Osteocyte (in vitro differentiated cells): ENCODE results near the gene DENND6A. TPM values are rescaled to one million over a fixed set of nuclear protein-coding genes. Genes with fewer than 3 reads are reported as not detected.

Source experiments
- DNase-seq: peaks from one replicate; pipeline ENCODE4 v3.0.0; 2021; ENCODE audit warnings: mixed read lengths; ENCODE audit not compliant: unreplicated experiment; ENCODE audit errors: extremely low spot score
- H3K27ac Mint-ChIP-seq: one replicate; pipeline ENCODE4 v1.8.0; 2021; ENCODE audit warnings: mild to moderate bottlenecking, mixed read lengths; ENCODE audit not compliant: unreplicated experiment
- H3K27me3 Mint-ChIP-seq: one replicate; pipeline ENCODE4 v1.8.0; 2021; ENCODE audit warnings: mixed read lengths; ENCODE audit not compliant: unreplicated experiment
- H3K36me3 Mint-ChIP-seq: one replicate; pipeline ENCODE4 v1.8.0; 2021; ENCODE audit warnings: mixed read lengths; ENCODE audit not compliant: unreplicated experiment
- H3K4me1 Mint-ChIP-seq: one replicate; pipeline ENCODE4 v1.8.0; 2021; ENCODE audit warnings: mixed read lengths; ENCODE audit not compliant: unreplicated experiment
- H3K4me3 Mint-ChIP-seq: one replicate; pipeline ENCODE4 v1.8.0; 2021; ENCODE audit warnings: mild to moderate bottlenecking, moderate library complexity, mixed read lengths; ENCODE audit not compliant: unreplicated experiment
- H3K9me3 Mint-ChIP-seq: one replicate; pipeline ENCODE4 v1.8.0; 2021; ENCODE audit warnings: mixed read lengths; ENCODE audit not compliant: unreplicated experiment
- total RNA-seq: library from RNA; stranded (reverse); gene quantifications from 2 replicates; pipeline ENCODE4 v1.2.1, GENCODE V29; 2021
- TF ChIP-seq, protein P1 (sequence below): fragments of 200-600 bp; sonication (generic); IDR thresholded peaks from 2 replicates; pipeline ENCODE4 v1.5.0; 2021; ENCODE audit warnings: antibody characterized with exemption, mild to moderate bottlenecking, moderate library complexity

The DENND6A gene
- total RNA-seq, 1 donor from 2014 or later = 26.2 TPM

DNA sequence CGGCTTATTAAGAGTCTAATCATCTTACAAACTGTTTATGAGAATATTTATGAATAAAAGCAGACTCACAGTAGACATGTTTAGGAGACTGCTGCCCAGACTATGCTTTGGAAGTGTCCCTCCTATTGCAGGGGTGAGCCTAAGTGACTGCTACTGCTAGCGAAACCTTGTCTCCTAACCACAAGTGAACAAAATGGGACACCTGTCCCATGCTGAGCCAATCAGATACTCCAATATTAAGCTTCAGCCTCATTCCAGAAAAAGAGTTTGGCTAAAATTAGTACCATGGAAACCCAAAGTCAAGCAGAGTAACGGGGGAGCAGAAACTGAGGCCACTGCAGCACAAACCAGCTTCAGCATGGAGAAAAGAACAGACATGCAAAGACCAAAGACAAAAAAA is 4.6 kb downstream of the DENND6A start:
- Mint-ChIP-seq H3K36me3 (peaks cover 4% of the 10 kb centered on the region), H3K27me3 (no peaks in the 10 kb centered on the region), H3K4me3 (no peak overlapping the region), H3K27ac (no peak overlapping the region), H3K4me1 (peaks cover 34% of the 10 kb centered on the region), H3K9me3 (no peaks in the 10 kb centered on the region)
- TF ChIP-seq, protein P1, sequence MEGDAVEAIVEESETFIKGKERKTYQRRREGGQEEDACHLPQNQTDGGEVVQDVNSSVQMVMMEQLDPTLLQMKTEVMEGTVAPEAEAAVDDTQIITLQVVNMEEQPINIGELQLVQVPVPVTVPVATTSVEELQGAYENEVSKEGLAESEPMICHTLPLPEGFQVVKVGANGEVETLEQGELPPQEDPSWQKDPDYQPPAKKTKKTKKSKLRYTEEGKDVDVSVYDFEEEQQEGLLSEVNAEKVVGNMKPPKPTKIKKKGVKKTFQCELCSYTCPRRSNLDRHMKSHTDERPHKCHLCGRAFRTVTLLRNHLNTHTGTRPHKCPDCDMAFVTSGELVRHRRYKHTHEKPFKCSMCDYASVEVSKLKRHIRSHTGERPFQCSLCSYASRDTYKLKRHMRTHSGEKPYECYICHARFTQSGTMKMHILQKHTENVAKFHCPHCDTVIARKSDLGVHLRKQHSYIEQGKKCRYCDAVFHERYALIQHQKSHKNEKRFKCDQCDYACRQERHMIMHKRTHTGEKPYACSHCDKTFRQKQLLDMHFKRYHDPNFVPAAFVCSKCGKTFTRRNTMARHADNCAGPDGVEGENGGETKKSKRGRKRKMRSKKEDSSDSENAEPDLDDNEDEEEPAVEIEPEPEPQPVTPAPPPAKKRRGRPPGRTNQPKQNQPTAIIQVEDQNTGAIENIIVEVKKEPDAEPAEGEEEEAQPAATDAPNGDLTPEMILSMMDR = no peak
- DNase-seq = no peak

DNA sequence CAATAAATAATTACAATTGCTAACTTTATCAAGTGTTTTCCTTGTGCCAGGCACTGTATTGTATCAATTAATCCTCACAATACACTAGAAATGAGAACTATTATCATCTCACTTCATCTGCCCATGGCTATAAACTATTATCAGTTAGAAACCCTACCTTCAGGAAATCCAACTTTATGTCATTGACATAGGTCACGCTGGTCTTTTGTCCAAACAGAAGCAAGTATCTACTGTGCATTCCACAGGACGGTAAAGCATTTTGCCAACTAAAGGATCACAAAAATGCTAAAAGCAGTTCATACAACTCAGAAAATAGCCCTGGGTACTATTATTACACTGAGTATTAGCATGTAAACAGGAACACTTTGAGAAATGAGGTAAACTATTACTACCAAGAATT is 9.6 kb downstream of the DENND6A start:
- no peak overlapping the region for H3K27ac Mint-ChIP-seq
- no peaks in the 10 kb centered on the region for H3K27me3 Mint-ChIP-seq
- no peak overlapping the region for H3K4me3 Mint-ChIP-seq
- peaks cover 13% of the 10 kb centered on the region for H3K36me3 Mint-ChIP-seq
- TF ChIP-seq, protein P1 = no peak
- peaks cover 6% of the 10 kb centered on the region for H3K4me1 Mint-ChIP-seq
- no peaks in the 10 kb centered on the region for H3K9me3 Mint-ChIP-seq
- DNase-seq = no peak

DNA sequence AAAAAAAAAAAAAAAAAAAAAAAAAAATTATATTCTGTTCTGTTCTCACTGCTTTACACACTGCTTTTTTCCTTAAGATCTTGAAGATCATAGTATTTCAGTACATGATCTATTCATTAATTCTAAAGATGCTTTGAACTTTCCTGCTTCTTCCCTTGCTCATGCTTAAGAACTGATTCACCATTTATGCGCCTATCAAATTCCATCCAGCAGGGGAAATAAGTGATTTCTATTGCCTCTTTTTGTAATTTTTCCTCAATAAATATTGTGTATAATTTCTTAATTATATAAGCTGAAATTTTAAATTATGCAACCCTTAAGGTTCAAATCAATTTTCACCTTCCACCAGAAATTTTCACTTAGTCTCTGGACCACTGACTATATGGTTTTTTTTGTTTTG is 10.6 kb downstream of the DENND6A start:
- TF ChIP-seq, protein P1 = no peak
- no peaks in the 10 kb centered on the region for H3K9me3 Mint-ChIP-seq
- no peak for DNase-seq
- H3K4me1 Mint-ChIP-seq = peaks cover 4% of the 10 kb centered on the region
- no peak overlapping the region for H3K27ac Mint-ChIP-seq
- H3K4me3 Mint-ChIP-seq = no peak overlapping the region
- H3K27me3 Mint-ChIP-seq = no peaks in the 10 kb centered on the region
- H3K36me3 Mint-ChIP-seq = peaks cover 15% of the 10 kb centered on the region

DNA sequence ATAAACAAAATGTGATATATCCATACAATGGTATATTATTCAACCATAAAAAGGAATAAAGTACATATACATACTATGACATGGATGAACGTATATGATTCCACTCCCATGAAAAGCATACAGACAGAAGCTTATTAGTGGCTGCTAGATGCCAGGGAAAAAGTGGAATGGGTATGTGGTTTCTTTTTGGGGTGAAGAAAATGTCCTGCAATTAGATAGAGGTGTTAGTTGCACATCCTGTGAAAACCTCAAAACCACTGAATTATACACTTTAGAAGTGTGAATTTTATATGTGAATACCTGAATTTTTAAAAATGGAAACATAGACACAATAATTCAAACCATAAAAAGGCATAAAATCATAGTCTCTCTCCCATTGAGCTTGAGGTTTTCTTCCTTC is 11.2 kb downstream of the DENND6A start:
- DNase-seq = no peak
- no peaks in the 10 kb centered on the region for H3K9me3 Mint-ChIP-seq
- no peak overlapping the region for H3K4me3 Mint-ChIP-seq
- peaks cover 11% of the 10 kb centered on the region for H3K36me3 Mint-ChIP-seq
- H3K4me1 Mint-ChIP-seq = peaks cover 1% of the 10 kb centered on the region
- H3K27me3 Mint-ChIP-seq = no peaks in the 10 kb centered on the region
- TF ChIP-seq, protein P1 = no peak
- H3K27ac Mint-ChIP-seq = no peak overlapping the region

DNA sequence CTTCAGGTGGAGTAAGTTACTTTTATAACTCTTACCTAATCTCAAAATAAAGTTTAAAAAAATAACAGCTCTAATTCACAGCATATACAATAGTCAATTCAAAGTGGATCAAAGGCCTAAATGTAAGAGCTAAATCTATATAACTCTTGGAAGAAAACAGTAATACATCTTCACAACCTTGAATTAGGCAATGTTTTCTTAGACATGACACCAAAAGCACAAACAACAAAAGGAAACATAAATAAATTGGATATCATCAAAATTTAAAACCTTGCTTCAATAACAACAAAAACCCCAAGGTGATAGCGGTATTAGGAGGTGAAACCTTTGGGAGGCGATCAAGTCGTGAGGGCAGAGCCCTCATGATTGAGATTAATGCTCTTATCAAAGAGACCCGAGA is 12.8 kb downstream of the DENND6A start:
- no peaks in the 10 kb centered on the region for H3K9me3 Mint-ChIP-seq
- no peak overlapping the region for H3K4me3 Mint-ChIP-seq
- H3K27ac Mint-ChIP-seq = no peak overlapping the region

More for the DNA sequence above, 12.8 kb downstream of the DENND6A start:
- TF ChIP-seq, protein P1 = no peak
- peaks cover 11% of the 10 kb centered on the region for H3K36me3 Mint-ChIP-seq
- H3K27me3 Mint-ChIP-seq = no peaks in the 10 kb centered on the region
- DNase-seq = no peak
- H3K4me1 Mint-ChIP-seq = peaks cover 1% of the 10 kb centered on the region
